B cell (primary cell): ENCODE data around the gene TENM4. TPM values are rescaled to one million over a fixed set of nuclear protein-coding genes. Genes with fewer than 3 reads are reported as not detected.

Experiments
- ATAC-seq: fragments of 200-7000 bp; cut with Tn5 transposase; one replicate; pipeline ENCODE4 v1.10.0; 2021; ENCODE audit warnings: low read depth, mild to moderate bottlenecking, moderate number of reproducible peaks, moderate library complexity
- CTCF ChIA-PET: fragments of 350-600 bp; sonication (Branson Sonifier 250); formaldehyde crosslinking; loops from one replicate; lab custom pipeline; 2021; ENCODE audit warnings: antibody characterized with exemption, inconsistent platforms; lab: Charles Lee
- POLR2A ChIA-PET: fragments of 350-600 bp; sonication (Branson Sonifier 250); formaldehyde crosslinking; loops from one replicate; lab custom pipeline; 2021; ENCODE audit warnings: antibody characterized with exemption; lab: Charles Lee
- DNase-seq: peaks from one replicate; pipeline ENCODE4 v3.0.0; 2013
- H2AFZ ChIP-seq: 2 replicates; pipeline ENCODE4 v1.6.1; 2012; ENCODE audit warnings: mild to moderate bottlenecking, low read depth, low read length; ENCODE audit not compliant: insufficient read depth, poor library complexity, severe bottlenecking
- H3K27ac ChIP-seq, 2 donors: 1 replicate in 1 of 2; 2 replicates in 1 of 2; pipeline ENCODE4 v1.5.1; 2012 to 2013; ENCODE audit warnings: low read length in 2 of 2, mild to moderate bottlenecking in 2 of 2, moderate library complexity in 1 of 2
- H3K27me3 ChIP-seq, 4 experiments: fragments of 200-600 bp in 1 of 4; sonication (generic) in 1 of 4; replicated peaks in 1 of 4; 1 replicate in 2 of 4; 2 replicates in 2 of 4; pipeline versions ENCODE4 v1.6.1 to v1.7.0; 2013 to 2016; ENCODE audit warnings: low read length in 3 of 4, mild to moderate bottlenecking in 2 of 4, mixed read lengths in 1 of 4, moderate library complexity in 1 of 4; ENCODE audit not compliant: insufficient read depth in 4 of 4, control insufficient read depth in 3 of 4; ENCODE audit errors: control extremely low read depth in 1 of 4
- H3K36me3 ChIP-seq, 2 experiments: replicated peaks in 1 of 2; 1 replicate in 1 of 2; 2 replicates in 1 of 2; pipeline versions ENCODE4 v1.6.1 to v1.7.1; 2013; ENCODE audit warnings: low read length in 1 of 2; ENCODE audit not compliant: insufficient read depth in 2 of 2, control insufficient read depth in 1 of 2; ENCODE audit errors: control extremely low read depth in 1 of 2, extremely low read depth in 1 of 2
- H3K4me1 ChIP-seq, 2 donors: fragments of 200-600 bp in 1 of 2; sonication (generic) in 1 of 2; 1 replicate in 1 of 2; 2 replicates in 1 of 2; pipeline versions ENCODE4 v1.5.1 to v1.6.1; 2013 to 2017; ENCODE audit warnings: low read length in 2 of 2; ENCODE audit not compliant: control insufficient read depth in 2 of 2, insufficient read depth in 2 of 2
- H3K4me2 ChIP-seq: replicated peaks from 2 replicates; pipeline ENCODE3; 2012; ENCODE audit warnings: mild to moderate bottlenecking, low read depth, low read length; ENCODE audit not compliant: poor library complexity, severe bottlenecking
- H3K4me3 ChIP-seq, 5 experiments: fragments of 200-600 bp in 1 of 5; sonication (generic) in 1 of 5; 1 replicate in 3 of 5; 2 replicates in 2 of 5; pipeline versions ENCODE4 v1.5.1 to v1.7.0; 2011 to 2016; ENCODE audit warnings: low read length in 4 of 5, mild to moderate bottlenecking in 4 of 5, low read depth in 2 of 5, control low read depth in 1 of 5, moderate library complexity in 1 of 5; ENCODE audit not compliant: insufficient read depth in 1 of 5; ENCODE audit errors: control extremely low read depth in 1 of 5, extremely low read depth in 1 of 5
- H3K79me2 ChIP-seq: fragments of 200-600 bp; sonication (generic); one replicate; pipeline ENCODE4 v1.6.0; 2016; ENCODE audit warnings: low read length; ENCODE audit not compliant: control insufficient read depth, insufficient read depth
- H3K9ac ChIP-seq: fragments of 200-600 bp; sonication (generic); 2 replicates; pipeline ENCODE4 v1.6.1; 2017; ENCODE audit warnings: mild to moderate bottlenecking, low read length, moderate library complexity
- H3K9me3 ChIP-seq, 3 donors: one replicate each; pipeline versions ENCODE4 v1.6.1 to v1.7.1; 2013; ENCODE audit warnings: low read length in 2 of 3; ENCODE audit not compliant: control insufficient read depth in 2 of 3, insufficient read depth in 1 of 3; ENCODE audit errors: control extremely low read depth in 1 of 3
- H4K20me1 ChIP-seq: 2 replicates; pipeline ENCODE4 v1.6.0; 2012; ENCODE audit warnings: mild to moderate bottlenecking, low read length; ENCODE audit not compliant: insufficient read depth, control insufficient read depth, poor library complexity, severe bottlenecking
- H3K27ac Mint-ChIP-seq: one replicate; pipeline ENCODE4 v1.8.0; 2021; ENCODE audit warnings: mixed read lengths
- H3K27me3 Mint-ChIP-seq: one replicate; pipeline ENCODE4 v1.8.0; 2021; ENCODE audit warnings: mixed read lengths
- H3K4me1 Mint-ChIP-seq: one replicate; pipeline ENCODE4 v1.8.0; 2021; ENCODE audit warnings: mixed read lengths
- H3K4me3 Mint-ChIP-seq: one replicate; pipeline ENCODE4 v1.8.0; 2021; ENCODE audit warnings: mixed read lengths
- H3K9me3 Mint-ChIP-seq: one replicate; pipeline ENCODE4 v1.8.0; 2022; ENCODE audit warnings: mixed read lengths; ENCODE audit not compliant: insufficient read depth
- CTCF ChIP-seq: fragments of 200-600 bp; IDR thresholded peaks from one replicate; pipeline ENCODE4 v1.8.0; 2022; ENCODE audit warnings: antibody characterized with exemption, mild to moderate bottlenecking
- EZH2 ChIP-seq: IDR thresholded peaks from 2 replicates; pipeline ENCODE4 v1.6.1; 2012; ENCODE audit warnings: borderline replicate concordance, low read depth, mild to moderate bottlenecking, moderate library complexity, low read length; ENCODE audit not compliant: insufficient read depth, poor library complexity, severe bottlenecking
- WGBS: methylation state at CpG from one replicate; pipeline ENCODE4 v1.1.5; 2013; ENCODE audit warnings: missing lambda C conversion rate; ENCODE audit not compliant: insufficient coverage; 5-methylcytosine and 5-hydroxymethylcytosine counted together
- intact Hi-C: fragments of 100-400 bp; cut with micrococcal nuclease; formaldehyde crosslinking; loops from one replicate; pipeline ENCODE4 v1.10.0; 2022
- polyA plus RNA-seq: library from polyadenylated mRNA; depleted of rRNA; stranded (reverse); fragments of >200 nt; gene quantifications from 2 replicates; pipeline ENCODE4 v1.2.3, GENCODE V29; 2012
- total RNA-seq, 2 donors: library from RNA; stranded (reverse); fragments of 120-200 nt in 1 of 2; gene quantifications; 1 replicate in 1 of 2; 2 replicates in 1 of 2; pipeline versions ENCODE4 v1.2.3 to v1.2.4, GENCODE V29; 2013 to 2022

TENM4 gene
- total and polyA plus RNA-seq, 2 donors (not counting 1 experiment from before 2014, with no cell fraction given), result 0.09 to 5.7 TPM

GRCh38 chr11:78759071-78759470 is 681.8 kb downstream of the TENM4 start:
- Mint-ChIP-seq H3K4me3 (no peak overlapping the region), H3K27ac (no peak overlapping the region), H3K27me3 (peaks cover 3% of the 10 kb centered on the region), H3K4me1 (no peaks in the 10 kb centered on the region), H3K9me3 (no peaks in the 10 kb centered on the region)
- intact Hi-C loops, result no loop called here
- H3K4me1 ChIP-seq, result no peaks in the 10 kb centered on the region
- H3K27ac ChIP-seq, result no peak overlapping the region
- WGBS, result 86% methylated on average over 1 of the region's 4 CpGs
- H4K20me1 ChIP-seq, result no peaks in the 10 kb centered on the region
- ATAC-seq (no peak), DNase-seq (no peak)
- no peak overlapping the region for H2AFZ ChIP-seq
- no peaks in the 10 kb centered on the region for H3K27me3 ChIP-seq
- H3K4me2 ChIP-seq, result no peak overlapping the region
- no peaks in the 10 kb centered on the region for H3K79me2 ChIP-seq
- H3K9ac ChIP-seq, result no peak overlapping the region
- H3K36me3 ChIP-seq, result no peaks in the 10 kb centered on the region
- no peaks in the 10 kb centered on the region for H3K9me3 ChIP-seq
- TF ChIP-seq EZH2 (no peak), CTCF (no peak)
- ChIA-PET POLR2A (no interaction called here), CTCF (no interaction called here)
- no peak overlapping the region for H3K4me3 ChIP-seq

DNA sequence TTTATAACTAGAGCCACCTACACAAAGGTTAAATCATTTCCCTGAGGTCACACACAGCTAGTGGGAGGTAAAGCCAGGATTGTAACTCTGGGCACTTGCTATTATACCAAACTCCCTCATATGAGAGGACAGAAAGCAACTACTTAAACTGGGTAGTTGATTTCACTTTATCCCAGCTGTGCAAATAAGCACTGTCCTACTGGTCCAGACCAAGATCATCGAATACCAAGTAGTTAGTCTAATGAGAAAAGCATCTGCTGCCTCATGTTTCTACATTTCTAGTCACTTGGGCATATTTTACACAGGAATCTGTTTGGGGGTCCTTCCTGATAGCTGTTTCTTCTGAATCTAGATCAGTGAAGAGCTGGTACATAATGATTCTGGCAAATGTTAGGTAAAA is 687.5 kb downstream of the TENM4 start:
- H3K4me1 ChIP-seq, result no peaks in the 10 kb centered on the region
- no peak overlapping the region for H2AFZ ChIP-seq

More for the DNA sequence above, 687.5 kb downstream of the TENM4 start:
- Histone ChIP-seq H3K4me3 (no peak overlapping the region), H3K4me2 (no peak overlapping the region), H3K36me3 (no peaks in the 10 kb centered on the region), H3K27me3 (no peaks in the 10 kb centered on the region), H3K9ac (no peak overlapping the region), H3K79me2 (no peaks in the 10 kb centered on the region), H3K27ac (no peak overlapping the region), H4K20me1 (no peaks in the 10 kb centered on the region), H3K9me3 (no peaks in the 10 kb centered on the region)
- TF ChIP-seq EZH2, result no peak
- ATAC-seq (no peak), DNase-seq (no peak)
- Mint-ChIP-seq H3K4me3 (no peak overlapping the region), H3K9me3 (no peaks in the 10 kb centered on the region), H3K4me1 (no peaks in the 10 kb centered on the region), H3K27me3 (peaks cover 11% of the 10 kb centered on the region), H3K27ac (no peak overlapping the region)
- ChIA-PET POLR2A (no interaction called here), CTCF (no interaction called here)
- intact Hi-C loops, result no loop called here
- WGBS, result no CpG with 5 or more reads among the region's 1 CpG
